Liver (tissue), 3 donors: ENCODE results near the gene RASAL2.

ENCODE experiments used
- CTCF ChIP-seq: fragments of 150-350 bp; IDR thresholded peaks from 2 replicates; pipeline ENCODE4 v1.5.1; 2017; ENCODE audit warnings: improper control_type of control experiment, low read depth, low read length; ENCODE audit not compliant: missing input control
- EGR1 ChIP-seq, 2 donors: IDR thresholded peaks; 2 replicates each; pipeline ENCODE4 v1.6.1; 2016 to 2018; ENCODE audit warnings: antibody characterized with exemption in 2 of 2, low read depth in 2 of 2
- FOXA1 ChIP-seq: IDR thresholded peaks from 2 replicates; pipeline ENCODE4 v1.6.1; 2016; ENCODE audit warnings: antibody characterized with exemption
- GABPA ChIP-seq, 2 donors: IDR thresholded peaks in 1 of 2; conservative IDR thresholded peaks in 1 of 2; 2 replicates each; pipeline ENCODE4 v1.6.1; 2016; ENCODE audit warnings: antibody characterized with exemption in 2 of 2, mild to moderate bottlenecking in 1 of 2, moderate library complexity in 1 of 2
- HNF4A ChIP-seq, 2 donors: conservative IDR thresholded peaks; 2 replicates each; pipeline ENCODE4 v1.6.1; 2016; ENCODE audit warnings: antibody characterized with exemption in 2 of 2, mild to moderate bottlenecking in 2 of 2
- HNF4G ChIP-seq: IDR thresholded peaks from 2 replicates; pipeline ENCODE4 v1.6.1; 2016; ENCODE audit warnings: antibody characterized with exemption
- JUND ChIP-seq, 2 donors: IDR thresholded peaks; 2 replicates each; pipeline ENCODE4 v1.6.1; 2016; ENCODE audit warnings: antibody characterized with exemption in 2 of 2
- MAX ChIP-seq: IDR thresholded peaks from 2 replicates; pipeline ENCODE4 v1.6.1; 2016; ENCODE audit warnings: antibody characterized with exemption
- REST ChIP-seq: IDR thresholded peaks from 2 replicates; pipeline ENCODE4 v1.6.1; 2016; ENCODE audit warnings: antibody characterized with exemption, mild to moderate bottlenecking
- RXRA ChIP-seq, 2 donors: IDR thresholded peaks; 2 replicates each; pipeline ENCODE4 v1.6.1; 2017 to 2018; ENCODE audit warnings: antibody characterized with exemption in 2 of 2, mild to moderate bottlenecking in 1 of 2
- SP1 ChIP-seq: IDR thresholded peaks from 2 replicates; pipeline ENCODE4 v1.6.1; 2018; ENCODE audit warnings: antibody characterized with exemption, mild to moderate bottlenecking
- TAF1 ChIP-seq: conservative IDR thresholded peaks from 2 replicates; pipeline ENCODE4 v1.6.1; 2016; ENCODE audit warnings: antibody characterized with exemption, mild to moderate bottlenecking
- YY1 ChIP-seq: IDR thresholded peaks from 2 replicates; pipeline ENCODE4 v1.6.1; 2016; ENCODE audit warnings: antibody characterized with exemption, mild to moderate bottlenecking
- donor health status: healthy.
- donor health status: healthy.

- TF ChIP-seq CTCF (no peak), RXRA (IDR thresholded peaks at IDR 0.05) (no peak), GABPA (IDR thresholded peaks at IDR 0.05 in 1 of 2, conservative IDR thresholded peaks at IDR 0.05 in 1 of 2) (no peak), JUND (IDR thresholded peaks at IDR 0.05) (no peak), SP1 (no peak), TAF1 (no peak), YY1 (no peak), EGR1 (IDR thresholded peaks at IDR 0.05; ENCODE audit: low read depth in 2 of 2) (no peak), REST (no peak), MAX (no peak), FOXA1 (no peak), HNF4G (no peak), HNF4A (conservative IDR thresholded peaks at IDR 0.05) (no peak)
Observed at GRCh38 chr1:178238722-178239510, 145.0 kb downstream of the RASAL2 start.
